HG03064 (cell line): ENCODE measurements around the gene YRDC.
"Not testable (repeated sequence)": the region's sequence is repeated elsewhere in the genome, so short reads cannot be mapped to it uniquely, and the experiment has no call there.

Experiments
- ATAC-seq: cut with Tn5 transposase; IDR thresholded peaks from one replicate; pipeline ENCODE4 v1.9.1; 2021; ENCODE audit warnings: low read depth; ENCODE audit not compliant: unreplicated experiment

The YRDC gene

DNA sequence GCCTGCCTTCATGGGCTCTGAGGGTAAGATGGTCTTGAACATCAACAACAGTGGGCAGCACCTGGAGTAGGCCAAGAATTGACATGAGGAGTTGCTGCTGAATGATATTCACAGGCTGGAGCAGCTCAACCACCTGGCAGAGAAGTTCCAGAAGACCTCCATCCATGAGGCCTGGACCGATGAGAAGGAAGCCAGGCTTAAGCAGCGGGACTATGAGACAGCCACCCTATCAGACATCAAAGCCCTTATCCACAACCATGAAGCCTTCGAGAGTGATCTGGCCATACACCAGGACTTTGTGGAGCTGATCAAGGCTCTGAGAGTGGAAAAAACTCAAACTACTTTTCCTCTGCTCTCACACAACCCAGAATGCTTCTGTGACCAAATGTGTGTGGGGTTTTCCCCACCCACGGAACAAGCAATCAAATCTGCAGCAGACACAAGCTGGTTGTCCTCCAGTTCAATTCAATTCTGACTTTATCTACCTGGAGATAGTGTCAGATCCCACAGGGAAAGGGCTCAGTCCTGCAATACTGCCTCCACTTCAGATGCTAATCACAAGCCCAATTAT is 31.0 kb downstream of the YRDC start:
- ATAC-seq: no peak

- not testable (repeated sequence) for ATAC-seq
Observed at GRCh38 chr1:37771440-37771839, 36.6 kb downstream of the YRDC start.

- ATAC-seq: no peak
Observed at GRCh38 chr1:37767488-37767887, 40.5 kb downstream of the YRDC start.

- ATAC-seq: no peak
Observed at GRCh38 chr1:37765916-37766664, 41.9 kb downstream of the YRDC start.

DNA sequence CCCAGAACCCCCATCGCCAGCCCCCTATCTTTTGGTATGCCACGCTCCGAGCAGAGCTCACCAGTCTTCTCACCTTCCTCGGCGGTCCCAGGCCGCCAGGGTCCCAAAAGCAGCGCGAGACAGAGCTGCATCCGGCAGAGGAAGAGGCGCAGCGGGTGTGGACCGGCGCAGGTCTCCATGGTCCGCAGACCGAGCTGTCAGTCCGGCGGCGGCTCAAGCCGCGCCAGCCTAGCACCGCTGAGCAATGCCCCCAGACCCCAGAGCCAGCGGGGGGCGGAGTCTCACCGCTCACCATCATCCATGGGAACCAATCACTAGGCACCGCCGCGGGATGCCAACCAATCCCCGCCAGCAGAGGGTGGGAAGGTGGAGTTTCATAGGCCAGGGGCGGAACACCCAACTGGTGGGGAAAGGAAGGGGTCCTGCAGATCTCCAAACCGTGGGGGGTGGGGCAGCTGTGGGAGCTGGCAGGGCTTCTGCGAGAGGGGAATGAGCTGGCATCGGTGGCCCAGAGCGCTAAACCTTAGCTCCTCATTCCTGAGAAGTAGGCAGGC is 43.0 kb downstream of the YRDC start, which contains the start of gene EPHA10:
Gene EPHA10 (minus strand): TSS at position 233 of the 554 bp plus-strand sequence. CDS start 54 bp downstream, at position 179.
- ATAC-seq: no peak

- no peak for ATAC-seq
Observed at GRCh38 chr1:37764414-37764825, 43.6 kb downstream of the YRDC start.

DNA sequence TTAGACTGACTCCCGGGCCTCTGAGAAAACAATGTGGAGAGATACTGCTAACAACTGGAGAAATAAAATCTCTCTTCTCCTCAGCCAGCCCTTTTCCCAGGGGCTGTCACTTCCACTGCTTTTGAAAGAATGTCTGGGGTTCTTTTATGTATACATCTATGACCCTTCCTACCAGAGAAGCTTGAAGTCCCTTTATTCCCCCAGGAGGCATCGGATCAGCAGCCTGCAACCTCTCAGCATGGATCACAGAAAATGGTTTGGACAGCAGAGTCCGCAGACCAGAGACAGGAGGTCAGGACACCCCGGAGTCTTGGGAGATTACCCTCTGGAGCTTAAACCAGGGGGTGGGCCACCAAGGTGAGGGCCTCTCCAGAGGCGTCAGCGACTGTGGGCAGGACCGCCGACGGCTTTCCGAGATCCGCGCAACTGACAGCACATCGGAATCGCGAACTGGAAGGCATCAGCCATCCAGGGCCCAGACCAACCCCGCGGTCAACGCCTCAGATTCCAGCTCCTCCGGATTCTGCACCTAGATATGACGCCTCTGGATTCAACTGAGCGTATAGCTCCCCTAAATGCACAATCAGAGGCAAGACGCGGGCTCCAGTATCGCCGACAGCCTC is 44.1 kb downstream of the YRDC start:
- ATAC-seq: no peak

DNA sequence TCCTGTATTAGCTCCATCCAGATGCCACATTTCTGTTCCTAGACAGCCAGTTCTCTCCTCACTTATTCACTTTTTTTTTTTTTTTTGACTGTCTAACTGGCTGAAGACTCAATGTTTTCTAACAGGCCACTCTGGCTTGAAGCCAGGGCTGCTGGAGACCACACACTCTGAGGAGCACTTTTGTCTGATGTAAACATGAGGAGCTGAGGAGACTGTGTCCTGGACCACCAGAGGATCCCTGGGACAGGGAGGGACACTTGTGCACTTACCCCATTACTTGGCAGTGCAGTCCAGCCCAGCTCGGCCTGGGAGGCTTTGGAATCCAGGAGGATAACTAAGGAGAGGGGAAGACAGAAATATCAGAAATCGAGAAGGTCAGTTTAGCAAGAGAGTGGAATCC is 45.5 kb downstream of the YRDC start:
- no peak for ATAC-seq

- ATAC-seq: no peak
Observed at GRCh38 chr1:37761416-37762095, 46.5 kb downstream of the YRDC start.

GRCh38 chr1:37759451-37759850 is 48.6 kb downstream of the YRDC start:
- ATAC-seq: no peak

DNA sequence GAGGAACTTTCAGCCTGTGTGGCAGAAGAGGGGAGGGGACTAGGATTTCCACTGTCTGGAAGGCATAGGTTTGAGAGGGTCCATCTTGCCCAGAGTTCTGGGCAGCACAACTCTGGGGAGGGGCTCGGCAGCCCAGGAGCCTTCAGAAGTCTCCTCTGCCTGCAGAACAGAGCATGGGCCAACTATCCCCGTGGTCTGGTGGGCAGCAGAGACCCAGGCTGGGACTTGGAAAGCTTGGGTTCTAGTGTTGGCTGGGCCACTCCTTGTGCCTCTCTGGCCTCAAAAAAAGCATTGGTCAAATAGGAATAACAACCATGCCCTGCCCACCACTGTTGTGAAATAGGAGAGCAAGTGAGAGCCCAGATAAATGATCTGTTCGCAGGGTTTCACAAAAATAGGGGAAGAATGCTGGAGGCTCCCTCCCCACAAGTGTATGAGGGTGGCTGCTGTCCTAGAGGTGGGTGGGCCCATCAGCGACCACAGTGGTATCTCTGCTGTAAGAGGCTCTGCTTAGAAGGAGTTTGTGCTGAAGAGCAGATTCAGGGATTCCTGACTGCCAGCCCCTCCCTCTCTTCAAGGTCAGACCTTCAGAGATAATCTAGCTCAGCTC is 52.0 kb downstream of the YRDC start:
- no peak for ATAC-seq

GRCh38 chr1:37755290-37755689 is 52.7 kb downstream of the YRDC start:
- ATAC-seq: no peak

DNA sequence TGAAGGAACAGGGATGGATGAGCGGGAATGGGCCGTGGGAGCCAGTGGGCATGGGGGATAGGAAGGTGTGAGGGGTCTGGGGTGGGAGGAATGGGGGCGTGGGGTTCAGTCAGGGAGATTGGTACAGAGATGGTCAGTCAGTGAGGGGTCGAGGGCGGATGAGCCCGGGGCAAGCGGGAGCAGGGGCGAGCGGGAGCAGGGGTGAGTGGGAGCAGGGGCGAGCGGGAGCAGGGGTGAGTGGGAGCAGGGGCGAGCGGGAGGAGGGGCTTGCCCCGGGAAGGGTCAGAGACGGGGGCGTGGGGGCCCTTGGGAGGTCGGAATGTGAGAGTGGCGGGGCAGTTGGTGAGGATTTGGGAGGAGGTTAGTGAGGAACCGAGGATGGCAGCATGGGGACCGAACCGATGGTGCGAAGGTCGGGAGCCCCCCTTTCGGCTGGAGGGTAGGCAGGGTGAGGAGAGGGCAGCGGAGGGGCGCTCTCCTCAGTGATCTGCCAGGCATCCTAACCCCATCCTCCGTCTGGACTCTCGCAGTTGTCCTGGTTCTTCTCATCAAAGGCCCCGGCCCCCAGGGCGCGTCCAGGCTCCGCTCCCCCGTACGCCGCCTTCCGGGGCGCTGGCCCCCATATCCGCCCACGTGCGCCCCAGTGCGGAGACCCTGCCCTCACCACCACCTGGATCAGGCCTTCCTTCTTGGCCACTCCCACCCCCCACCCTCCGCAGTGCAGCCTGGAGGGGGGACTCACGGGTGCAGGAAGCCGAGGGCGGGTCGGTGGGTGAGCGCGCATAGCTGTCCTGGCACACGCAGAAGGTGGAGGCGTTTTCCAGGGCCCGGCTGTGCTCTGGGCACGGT is 54.3 kb downstream of the YRDC start:
- ATAC-seq: no peak
